GM12878 (cell line): ENCODE measurements around the gene ARHGEF7. TPM values are rescaled to one million over a fixed set of nuclear protein-coding genes. Genes with fewer than 3 reads are reported as not detected.

ENCODE experiments used
- ATAC-seq: fragments of 200-7000 bp; cut with Tn5 transposase; 3 replicates; pipeline ENCODE4 v1.9.1; 2020; ENCODE audit warnings: mild to moderate bottlenecking, moderate library complexity
- BruUV-seq: library from RNA; stranded (reverse); fragments of 400-500 nt; replicated peaks from 2 replicates; lab custom pipeline; 2021; lab: Mats Ljungman, UMichigan
- CTCF ChIA-PET: fragments of 300-600 bp; sonication (Branson Sonifier 250); formaldehyde crosslinking; extraction: SDS; loops from one replicate; lab custom pipeline; 2021; ENCODE audit warnings: inconsistent platforms; lab: Yijun Ruan, JAX
- POLR2A ChIA-PET: fragments of 350-600 bp; formaldehyde crosslinking; extraction: SDS; loops from one replicate; lab custom pipeline; 2021; ENCODE audit warnings: inconsistent platforms; lab: Charles Lee
- RAD21 ChIA-PET: fragments of 300-600 bp; sonication (Branson Sonifier 250); formaldehyde crosslinking; loops from one replicate; lab custom pipeline; 2023; ENCODE audit warnings: antibody characterized with exemption; ENCODE audit not compliant: unreplicated experiment; lab: Charles Lee
- SMC1A ChIA-PET: fragments of 300-600 bp; sonication (Branson Sonifier 250); formaldehyde crosslinking; loops from one replicate; lab custom pipeline; 2023; ENCODE audit not compliant: unreplicated experiment, uncharacterized antibody; lab: Charles Lee
- DNase-seq: peaks from one replicate; pipeline ENCODE4 v3.0.0-alpha.2; 2011; ENCODE audit warnings: low read depth, low spot score
- FAIRE-seq: peaks from 3 replicates; lab custom pipeline; 2011; peaks lifted over from hg19 to GRCh38; lab: Jason Lieb, UNC
- H2AFZ ChIP-seq: 2 replicates; pipeline ENCODE4 v1.6.0; 2011; ENCODE audit warnings: low read depth, low read length, control low read depth; ENCODE audit not compliant: control insufficient read depth
- H3K27ac ChIP-seq: 2 replicates; pipeline ENCODE4 v1.5.1; 2011; ENCODE audit warnings: control low read depth; ENCODE audit not compliant: control insufficient read depth, insufficient read depth
- H3K27me3 ChIP-seq, 2 experiments: replicated peaks in 1 of 2; 2 replicates each; pipeline versions ENCODE4 v1.6.0 to v1.6.1; 2011; ENCODE audit warnings: low read length in 1 of 2; ENCODE audit not compliant: control insufficient read depth in 2 of 2, insufficient read depth in 2 of 2
- H3K36me3 ChIP-seq, 2 experiments: 2 replicates each; pipeline ENCODE4 v1.5.1; 2011; ENCODE audit warnings: low read length in 1 of 2; ENCODE audit not compliant: control insufficient read depth in 2 of 2, insufficient read depth in 2 of 2
- H3K4me1 ChIP-seq: 2 replicates; pipeline ENCODE4 v1.6.1; 2011; ENCODE audit warnings: mild to moderate bottlenecking, low read length, moderate library complexity, mixed read lengths; ENCODE audit not compliant: control insufficient read depth, insufficient read depth
- H3K4me2 ChIP-seq: 2 replicates; pipeline ENCODE4 v1.6.0; 2011; ENCODE audit warnings: control low read depth; ENCODE audit not compliant: control insufficient read depth, insufficient read depth
- H3K4me3 ChIP-seq: fragments of 200-600 bp; sonication (generic); 2 replicates; pipeline ENCODE4 v1.5.1; 2016
- H3K79me2 ChIP-seq: 2 replicates; pipeline ENCODE4 v1.6.0; 2011; ENCODE audit warnings: low read length; ENCODE audit not compliant: control insufficient read depth, insufficient read depth
- H3K9ac ChIP-seq: 2 replicates; pipeline ENCODE4 v1.8.0; 2011; ENCODE audit warnings: low read length, control low read depth, mixed read lengths; ENCODE audit not compliant: control insufficient read depth, insufficient read depth
- H3K9me3 ChIP-seq: replicated peaks from 3 replicates; pipeline ENCODE4 v1.5.1; 2011; ENCODE audit warnings: mild to moderate bottlenecking, low read length; ENCODE audit not compliant: control insufficient read depth, insufficient read depth
- H4K20me1 ChIP-seq: 2 replicates; pipeline ENCODE4 v1.6.0; 2011; ENCODE audit not compliant: control insufficient read depth, insufficient read depth
- ATF7 ChIP-seq: fragments of 450-650 bp; IDR thresholded peaks from 2 replicates; pipeline ENCODE4 v1.6.1; 2016; ENCODE audit warnings: low read depth, mild to moderate bottlenecking
- DPF2 ChIP-seq: fragments of 450-650 bp; IDR thresholded peaks from 2 replicates; pipeline ENCODE4 v1.6.1; 2017; ENCODE audit warnings: mild to moderate bottlenecking
- FOXM1 ChIP-seq: IDR thresholded peaks from 2 replicates; pipeline ENCODE4 v1.6.1; 2012; ENCODE audit warnings: low read depth, mild to moderate bottlenecking, inconsistent platforms, low read length, moderate library complexity
- GATAD2B ChIP-seq: fragments of 450-650 bp; conservative IDR thresholded peaks from 2 replicates; pipeline ENCODE4 v1.6.1; 2017; ENCODE audit warnings: low read depth, mild to moderate bottlenecking, moderate library complexity
- NFYA ChIP-seq: IDR thresholded peaks from 2 replicates; pipeline ENCODE4 v1.6.1; 2011; ENCODE audit warnings: low read depth, mild to moderate bottlenecking, low read length, improper control_type of control experiment, borderline replicate concordance
- TCF3 ChIP-seq: IDR thresholded peaks from 2 replicates; pipeline ENCODE4 v1.6.1; 2012; ENCODE audit warnings: low read depth, mild to moderate bottlenecking, low read length, borderline replicate concordance; ENCODE audit not compliant: insufficient read depth
- ZBED1 ChIP-seq: IDR thresholded peaks from 2 replicates; pipeline ENCODE4 v1.6.1; 2016; ENCODE audit warnings: borderline replicate concordance
- WGBS: methylation state at CpG from one replicate; pipeline ENCODE4 v1.1.6; 2016; ENCODE audit warnings: low lambda C conversion rate; ENCODE audit not compliant: insufficient replicate concordance, insufficient coverage; ENCODE audit errors: missing lambda C conversion rate; 5-methylcytosine and 5-hydroxymethylcytosine counted together
- in situ Hi-C: fragments of 300-500 bp; cut with MboI; formaldehyde crosslinking; loops from 9 replicates; pipeline ENCODE4 v1.14.3; 2018; ENCODE audit warnings: mixed read lengths
- intact Hi-C: fragments of 100-400 bp; cut with micrococcal nuclease; formaldehyde crosslinking; loops from one replicate; pipeline ENCODE4 v1.14.2; 2022; ENCODE audit not compliant: unreplicated experiment
- polyA plus RNA-seq, 11 experiments: library from polyadenylated mRNA; depleted of rRNA in 4 of 11; unstranded in 6 of 11; stranded (reverse) in 5 of 11; fragments of >200 nt; fragmentation: Nextera tagmentation in 4 of 11; fragmentation: Illumina TruSeq in 1 of 11; extraction: Ambion mirVana in 4 of 11; extraction: Trizol in 1 of 11; gene quantifications; 1 replicate in 1 of 11; 2 replicates in 10 of 11; pipeline versions ENCODE4 v1.2.1 to v1.2.3, GENCODE V29; 2011 to 2016; ENCODE audit warnings: inconsistent platforms in 2 of 11, missing spikeins in 2 of 11, low read depth in 1 of 11
- total RNA-seq, 4 experiments: library from RNA; depleted of rRNA in 3 of 4; stranded (reverse); fragments of >200 nt in 3 of 4; fragmentation: Illumina TruSeq in 1 of 4; extraction: Trizol in 1 of 4; gene quantifications; 2 replicates each; pipeline versions ENCODE4 v1.2.1 to v1.2.3, GENCODE V29; 2013 to 2021

Gene ARHGEF7
- total and polyA plus RNA-seq, 10 of the 15 experiments (the other 5 are each of a cell fraction or from before 2014, with no cell fraction given), result 4.7 to 65.5 (median 36.6) TPM

- POLR2A ChIA-PET, result no interaction called here
- Histone ChIP-seq H3K4me2 (no peak overlapping the region), H3K79me2 (peaks cover 2% of the 10 kb centered on the region), H3K4me3 (no peak overlapping the region), H3K9me3 (no peaks in the 10 kb centered on the region), H4K20me1 (peaks cover 8% of the 10 kb centered on the region), H3K4me1 (no peaks in the 10 kb centered on the region), H3K27ac (no peak overlapping the region), H3K27me3 (no peaks in the 10 kb centered on the region), H3K9ac (no peak overlapping the region), H3K36me3 (peaks cover 18 to 33% of the 10 kb centered on the region in 2 experiments), H2AFZ (no peak overlapping the region)
- RAD21 ChIA-PET, result no interaction called here
- ATAC-seq, result no peak
- in situ Hi-C loops (no loop called here), intact Hi-C loops (no loop called here)
- WGBS, result 91% methylated on average over 15 of the region's 15 CpGs
- no peak for FAIRE-seq
- CTCF ChIA-PET, result no interaction called here
- SMC1A ChIA-PET, result no interaction called here
- no peak for TF ChIP-seq GATAD2B
- no peak for TF ChIP-seq ZBED1
- no peak for TF ChIP-seq FOXM1
- TF ChIP-seq TCF3, result no peak
- no peak for TF ChIP-seq DPF2
- no peak for TF ChIP-seq NFYA
- no peak for TF ChIP-seq ATF7
- no peak for DNase-seq
- no TSS peak for BruUV-seq
Observed at GRCh38 chr13:111239764-111240670, 124.9 kb downstream of the ARHGEF7 start.
